Measurements from ENCODE around the gene UNC79. TPM values are rescaled to one million over a fixed set of nuclear protein-coding genes. Genes with fewer than 3 reads are reported as not detected.

UNC79 gene
- total and polyA plus RNA-seq, 2 donors from 2014 or later: 0.56 to 0.79 TPM

DNA sequence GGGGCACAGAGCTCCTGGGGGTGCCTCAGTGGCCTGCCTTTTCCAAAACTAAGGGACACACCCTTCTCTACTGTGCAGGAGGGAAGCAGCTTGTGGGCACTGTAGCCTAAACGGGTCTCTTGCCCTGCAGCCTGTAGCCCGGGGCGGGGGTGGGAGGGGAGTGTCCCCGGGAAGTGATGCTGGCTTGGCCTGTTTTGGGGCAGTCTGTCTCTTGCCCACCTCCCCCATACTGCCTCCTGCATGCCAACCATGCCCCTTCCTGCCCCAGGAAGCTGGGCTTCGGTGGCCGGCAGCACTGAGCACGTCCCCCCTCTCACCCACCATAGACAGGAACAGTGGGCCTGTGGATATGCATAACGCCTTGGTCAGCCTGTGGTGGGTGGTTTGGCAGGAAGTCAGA is 314.1 kb downstream of the UNC79 start:
- FAIRE-seq: no peak
- TF ChIP-seq, protein P1, sequence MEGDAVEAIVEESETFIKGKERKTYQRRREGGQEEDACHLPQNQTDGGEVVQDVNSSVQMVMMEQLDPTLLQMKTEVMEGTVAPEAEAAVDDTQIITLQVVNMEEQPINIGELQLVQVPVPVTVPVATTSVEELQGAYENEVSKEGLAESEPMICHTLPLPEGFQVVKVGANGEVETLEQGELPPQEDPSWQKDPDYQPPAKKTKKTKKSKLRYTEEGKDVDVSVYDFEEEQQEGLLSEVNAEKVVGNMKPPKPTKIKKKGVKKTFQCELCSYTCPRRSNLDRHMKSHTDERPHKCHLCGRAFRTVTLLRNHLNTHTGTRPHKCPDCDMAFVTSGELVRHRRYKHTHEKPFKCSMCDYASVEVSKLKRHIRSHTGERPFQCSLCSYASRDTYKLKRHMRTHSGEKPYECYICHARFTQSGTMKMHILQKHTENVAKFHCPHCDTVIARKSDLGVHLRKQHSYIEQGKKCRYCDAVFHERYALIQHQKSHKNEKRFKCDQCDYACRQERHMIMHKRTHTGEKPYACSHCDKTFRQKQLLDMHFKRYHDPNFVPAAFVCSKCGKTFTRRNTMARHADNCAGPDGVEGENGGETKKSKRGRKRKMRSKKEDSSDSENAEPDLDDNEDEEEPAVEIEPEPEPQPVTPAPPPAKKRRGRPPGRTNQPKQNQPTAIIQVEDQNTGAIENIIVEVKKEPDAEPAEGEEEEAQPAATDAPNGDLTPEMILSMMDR (IDR thresholded peaks at IDR 0.05; ENCODE audit: borderline replicate concordance, extremely low read depth, insufficient read depth): no peak

DNA sequence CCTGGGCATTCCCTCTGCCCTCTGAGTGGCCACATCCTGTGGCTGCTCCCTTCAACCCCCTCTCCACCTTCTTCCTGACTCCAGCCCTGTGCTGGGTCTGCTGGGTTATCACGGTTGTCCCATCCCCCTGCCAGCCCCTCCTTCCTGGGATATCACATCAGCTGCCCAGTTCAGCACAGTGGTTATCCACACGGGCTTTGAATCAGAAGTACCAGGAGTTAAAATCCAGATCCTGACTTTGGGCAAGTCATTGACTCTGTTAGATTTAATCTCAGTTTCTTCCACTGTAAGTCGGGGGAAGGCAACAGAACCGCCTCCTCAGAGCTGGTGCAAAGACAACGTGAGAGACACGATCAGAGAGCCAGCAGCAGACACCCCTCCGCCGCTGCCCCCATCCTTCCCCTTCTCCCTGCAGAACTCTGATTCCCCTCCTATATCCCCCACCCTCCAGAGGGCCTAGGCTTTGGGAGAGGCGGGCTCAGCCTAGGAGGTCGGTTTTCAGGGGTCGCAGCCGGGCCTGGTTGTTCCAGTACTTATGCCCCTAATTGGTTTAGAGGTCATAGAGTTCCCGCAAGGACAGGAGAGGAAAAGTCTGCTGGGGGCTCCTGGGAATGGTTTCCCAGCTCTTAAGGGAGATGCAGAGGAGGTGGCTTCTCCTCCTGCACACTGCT is 315.0 kb downstream of the UNC79 start:
- peak in 1 of 5 donors; percentile 34 for DNase-seq
- intact Hi-C loops (cut with DNase I): no loop called here
- H3K36me3 ChIP-seq (ENCODE audit: control insufficient read depth in 2 of 3, insufficient read depth in 3 of 3, low read length in 3 of 3): no peaks in the 10 kb centered on the region
- no peak overlapping the region for H3K9ac ChIP-seq (ENCODE audit: low read length in 3 of 3)
- H3K27ac ChIP-seq (ENCODE audit: low read depth in 2 of 2, low read length in 2 of 2): no peak overlapping the region
- H3K27me3 ChIP-seq (ENCODE audit: control insufficient read depth, insufficient read depth, low read length): no peaks in the 10 kb centered on the region
- no peak overlapping the region for H3K4me3 ChIP-seq (ENCODE audit: low read length in 3 of 3)
- TF ChIP-seq, protein P1 (IDR thresholded peaks at IDR 0.05; ENCODE audit: borderline replicate concordance, extremely low read depth, insufficient read depth): no peak
- H3K4me1 ChIP-seq (ENCODE audit: control insufficient read depth in 2 of 3, insufficient read depth in 2 of 3, low read depth in 1 of 3, low read length in 3 of 3): no peaks in the 10 kb centered on the region
- no peak for FAIRE-seq
- no peaks in the 10 kb centered on the region for H3K9me3 ChIP-seq (ENCODE audit: control insufficient read depth in 2 of 3, insufficient read depth in 1 of 3, low read length in 3 of 3)

More for the DNA sequence above, 314.1 kb downstream of the UNC79 start:
- DNase-seq: no peak
- no peak overlapping the region for H3K4me3 ChIP-seq (ENCODE audit: low read length in 3 of 3)
- no peak overlapping the region for H3K27ac ChIP-seq (ENCODE audit: low read depth in 2 of 2, low read length in 2 of 2)
- no peaks in the 10 kb centered on the region for H3K4me1 ChIP-seq (ENCODE audit: control insufficient read depth in 2 of 3, insufficient read depth in 2 of 3, low read depth in 1 of 3, low read length in 3 of 3)
- no peaks in the 10 kb centered on the region for H3K27me3 ChIP-seq (ENCODE audit: control insufficient read depth, insufficient read depth, low read length)
- no peak overlapping the region for H3K9ac ChIP-seq (ENCODE audit: low read length in 3 of 3)
- H3K9me3 ChIP-seq (ENCODE audit: control insufficient read depth in 2 of 3, insufficient read depth in 1 of 3, low read length in 3 of 3): no peaks in the 10 kb centered on the region
- H3K36me3 ChIP-seq (ENCODE audit: control insufficient read depth in 2 of 3, insufficient read depth in 3 of 3, low read length in 3 of 3): no peaks in the 10 kb centered on the region
- intact Hi-C loops (cut with DNase I): no loop called here

- Histone ChIP-seq H3K9me3 (ENCODE audit: control insufficient read depth in 2 of 3, insufficient read depth in 1 of 3, low read length in 3 of 3) (no peaks in the 10 kb centered on the region), H3K4me1 (ENCODE audit: control insufficient read depth in 2 of 3, insufficient read depth in 2 of 3, low read depth in 1 of 3, low read length in 3 of 3) (no peaks in the 10 kb centered on the region), H3K27me3 (ENCODE audit: control insufficient read depth, insufficient read depth, low read length) (no peaks in the 10 kb centered on the region), H3K36me3 (ENCODE audit: control insufficient read depth in 2 of 3, insufficient read depth in 3 of 3, low read length in 3 of 3) (no peaks in the 10 kb centered on the region), H3K4me3 (ENCODE audit: low read length in 3 of 3) (no peak overlapping the region), H3K27ac (ENCODE audit: low read depth in 2 of 2, low read length in 2 of 2) (no peak overlapping the region), H3K9ac (ENCODE audit: low read length in 3 of 3) (no peak overlapping the region)
- peak in 1 of 5 donors; percentile 27 for DNase-seq
- intact Hi-C loops (cut with DNase I): no loop called here
- TF ChIP-seq, protein P1 (IDR thresholded peaks at IDR 0.05; ENCODE audit: borderline replicate concordance, extremely low read depth, insufficient read depth): no peak
- no peak for FAIRE-seq
Measured at GRCh38 chr14:93747102-93747501, 316.4 kb downstream of the UNC79 start.

DNA sequence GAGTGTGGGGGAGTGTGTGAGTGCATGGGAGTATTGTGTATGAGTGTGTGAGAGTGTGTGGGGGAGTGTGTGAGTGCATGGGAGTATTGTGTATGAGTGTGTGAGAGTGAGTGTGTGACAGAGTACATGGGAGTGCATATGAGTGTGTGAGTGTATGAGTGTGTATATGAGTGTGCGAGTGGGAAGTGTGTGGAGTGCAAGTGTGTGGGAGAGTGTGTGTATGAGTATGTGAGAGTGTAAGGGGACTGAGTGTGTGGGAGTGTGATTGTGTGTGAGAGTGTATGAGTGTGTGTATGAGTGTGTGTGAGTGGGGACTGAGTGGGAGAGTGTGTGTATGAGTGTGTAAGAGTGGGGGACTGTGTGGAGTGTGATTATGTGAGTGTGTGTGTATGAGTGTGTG is 316.8 kb downstream of the UNC79 start:
- intact Hi-C loops (cut with DNase I): no loop called here
- H3K4me1 ChIP-seq (ENCODE audit: control insufficient read depth in 2 of 3, insufficient read depth in 2 of 3, low read depth in 1 of 3, low read length in 3 of 3): no peaks in the 10 kb centered on the region
- no peak overlapping the region for H3K9ac ChIP-seq (ENCODE audit: low read length in 3 of 3)
- H3K27me3 ChIP-seq (ENCODE audit: control insufficient read depth, insufficient read depth, low read length): no peaks in the 10 kb centered on the region
- no peak for FAIRE-seq
- no peak for DNase-seq
- no peaks in the 10 kb centered on the region for H3K9me3 ChIP-seq (ENCODE audit: control insufficient read depth in 2 of 3, insufficient read depth in 1 of 3, low read length in 3 of 3)
- TF ChIP-seq, protein P1 (IDR thresholded peaks at IDR 0.05; ENCODE audit: borderline replicate concordance, extremely low read depth, insufficient read depth): no peak
- no peak overlapping the region for H3K4me3 ChIP-seq (ENCODE audit: low read length in 3 of 3)
- H3K36me3 ChIP-seq (ENCODE audit: control insufficient read depth in 2 of 3, insufficient read depth in 3 of 3, low read length in 3 of 3): no peaks in the 10 kb centered on the region
- no peak overlapping the region for H3K27ac ChIP-seq (ENCODE audit: low read depth in 2 of 2, low read length in 2 of 2)
